Measurements from ENCODE around the gene RNASEH2B. TPM values are rescaled to one million over a fixed set of nuclear protein-coding genes. Genes with fewer than 3 reads are reported as not detected.

RNASEH2B gene
- total and polyA plus RNA-seq, 4 donors = 7.8 to 44.1 (median 9.3) TPM

GRCh38 chr13:50873991-50874390 is 35.6 kb upstream of the RNASEH2B start:
- H3K27ac ChIP-seq (ENCODE audit: low read depth in 1 of 2, low read length in 2 of 2) = no peak overlapping the region
- no peaks in the 10 kb centered on the region for H3K9me3 ChIP-seq (ENCODE audit: control insufficient read depth in 4 of 4, low read length in 3 of 4)
- no peaks in the 10 kb centered on the region for H3K4me1 ChIP-seq (ENCODE audit: control insufficient read depth in 4 of 4, insufficient read depth in 4 of 4, low read length in 3 of 4)
- no peak overlapping the region for H3K4me3 ChIP-seq (ENCODE audit: low read depth in 1 of 3, low read length in 3 of 3)
- TF ChIP-seq NR2F2 (IDR thresholded peaks at IDR 0.05) (no peak), JUND (IDR thresholded peaks at IDR 0.05) (no peak), YY1 (IDR thresholded peaks at IDR 0.05) (no peak), ZBTB33 (IDR thresholded peaks at IDR 0.05) (no peak), EGR1 (IDR thresholded peaks at IDR 0.05; ENCODE audit: low read depth in 2 of 2) (no peak), TAF1 (conservative IDR thresholded peaks at IDR 0.05) (no peak), SP1 (IDR thresholded peaks at IDR 0.05) (no peak), FOXA1 (IDR thresholded peaks at IDR 0.05) (no peak), FOXA2 (IDR thresholded peaks at IDR 0.05) (no peak), HNF4A (conservative IDR thresholded peaks at IDR 0.05) (no peak), RAD21 (IDR thresholded peaks at IDR 0.05) (no peak), REST (IDR thresholded peaks at IDR 0.05) (no peak)
- TF ChIP-seq, protein P1, sequence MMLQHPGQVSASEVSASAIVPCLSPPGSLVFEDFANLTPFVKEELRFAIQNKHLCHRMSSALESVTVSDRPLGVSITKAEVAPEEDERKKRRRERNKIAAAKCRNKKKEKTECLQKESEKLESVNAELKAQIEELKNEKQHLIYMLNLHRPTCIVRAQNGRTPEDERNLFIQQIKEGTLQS (IDR thresholded peaks at IDR 0.05) = no peak
- TF ChIP-seq, protein P2, sequence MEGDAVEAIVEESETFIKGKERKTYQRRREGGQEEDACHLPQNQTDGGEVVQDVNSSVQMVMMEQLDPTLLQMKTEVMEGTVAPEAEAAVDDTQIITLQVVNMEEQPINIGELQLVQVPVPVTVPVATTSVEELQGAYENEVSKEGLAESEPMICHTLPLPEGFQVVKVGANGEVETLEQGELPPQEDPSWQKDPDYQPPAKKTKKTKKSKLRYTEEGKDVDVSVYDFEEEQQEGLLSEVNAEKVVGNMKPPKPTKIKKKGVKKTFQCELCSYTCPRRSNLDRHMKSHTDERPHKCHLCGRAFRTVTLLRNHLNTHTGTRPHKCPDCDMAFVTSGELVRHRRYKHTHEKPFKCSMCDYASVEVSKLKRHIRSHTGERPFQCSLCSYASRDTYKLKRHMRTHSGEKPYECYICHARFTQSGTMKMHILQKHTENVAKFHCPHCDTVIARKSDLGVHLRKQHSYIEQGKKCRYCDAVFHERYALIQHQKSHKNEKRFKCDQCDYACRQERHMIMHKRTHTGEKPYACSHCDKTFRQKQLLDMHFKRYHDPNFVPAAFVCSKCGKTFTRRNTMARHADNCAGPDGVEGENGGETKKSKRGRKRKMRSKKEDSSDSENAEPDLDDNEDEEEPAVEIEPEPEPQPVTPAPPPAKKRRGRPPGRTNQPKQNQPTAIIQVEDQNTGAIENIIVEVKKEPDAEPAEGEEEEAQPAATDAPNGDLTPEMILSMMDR (IDR thresholded peaks at IDR 0.05; ENCODE audit: low read depth, low read length, missing input control) = no peak
- TF ChIP-seq, protein P3, sequence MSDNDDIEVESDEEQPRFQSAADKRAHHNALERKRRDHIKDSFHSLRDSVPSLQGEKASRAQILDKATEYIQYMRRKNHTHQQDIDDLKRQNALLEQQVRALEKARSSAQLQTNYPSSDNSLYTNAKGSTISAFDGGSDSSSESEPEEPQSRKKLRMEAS (IDR thresholded peaks at IDR 0.05) = no peak
- 86% methylated on average over 2 of the region's 2 CpGs for WGBS
- H3K27me3 ChIP-seq (ENCODE audit: control insufficient read depth in 4 of 4, insufficient read depth in 4 of 4, low read length in 3 of 4) = no peaks in the 10 kb centered on the region
- H3K9ac ChIP-seq (ENCODE audit: low read depth in 1 of 2, low read length in 2 of 2) = no peak overlapping the region
- no peak for DNase-seq (ENCODE audit: low spot score)
- no peaks in the 10 kb centered on the region for H3K36me3 ChIP-seq (ENCODE audit: control insufficient read depth in 4 of 4, insufficient read depth in 3 of 4, low read depth in 1 of 4, low read length in 3 of 4)

GRCh38 chr13:50882816-50883435 is 26.7 kb upstream of the RNASEH2B start:
- no peaks in the 10 kb centered on the region for H3K36me3 ChIP-seq (ENCODE audit: control insufficient read depth in 4 of 4, insufficient read depth in 3 of 4, low read depth in 1 of 4, low read length in 3 of 4)
- no peaks in the 10 kb centered on the region for H3K4me1 ChIP-seq (ENCODE audit: control insufficient read depth in 4 of 4, insufficient read depth in 4 of 4, low read length in 3 of 4)
- H3K27ac ChIP-seq (ENCODE audit: low read depth in 1 of 2, low read length in 2 of 2) = no peak overlapping the region
- no peak overlapping the region for H3K4me3 ChIP-seq (ENCODE audit: low read depth in 1 of 3, low read length in 3 of 3)
- 86% methylated on average over 5 of the region's 5 CpGs for WGBS
- H3K9ac ChIP-seq (ENCODE audit: low read depth in 1 of 2, low read length in 2 of 2) = no peak overlapping the region
- H3K9me3 ChIP-seq (ENCODE audit: control insufficient read depth in 4 of 4, low read length in 3 of 4) = no peaks in the 10 kb centered on the region
- TF ChIP-seq JUND (IDR thresholded peaks at IDR 0.05) (no peak), HNF4A (conservative IDR thresholded peaks at IDR 0.05) (no peak)
- TF ChIP-seq, protein P3 (IDR thresholded peaks at IDR 0.05) = no peak
- TF ChIP-seq, protein P1 (IDR thresholded peaks at IDR 0.05) = no peak
- no peak for DNase-seq (ENCODE audit: low spot score)
- no peaks in the 10 kb centered on the region for H3K27me3 ChIP-seq (ENCODE audit: control insufficient read depth in 4 of 4, insufficient read depth in 4 of 4, low read length in 3 of 4)
